Measurements from ENCODE around the gene CAPZB.
A peak's percentile ranks its signal among the peaks of the same experiment; 100 is the strongest.

Gene CAPZB

DNA sequence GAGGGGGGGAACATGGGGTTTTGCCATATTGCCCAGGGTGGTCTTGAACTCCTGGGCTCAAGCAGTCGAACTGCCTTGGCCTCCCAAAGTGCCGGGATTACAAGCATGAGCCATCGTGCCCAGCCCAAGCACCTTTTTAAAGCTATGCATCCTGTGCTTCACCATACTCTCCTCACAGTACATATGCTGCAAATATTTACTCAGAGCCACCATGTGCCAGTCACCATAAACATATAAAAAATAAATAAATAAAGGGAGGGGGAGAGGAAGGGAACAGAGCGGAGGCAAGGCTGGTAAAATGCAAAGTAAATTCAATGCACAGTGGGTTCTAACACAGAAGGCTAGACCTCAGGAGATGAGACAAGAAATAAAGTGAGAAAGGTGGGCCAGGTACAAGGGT is 64.7 kb downstream of the CAPZB start:
- H3K9me3 Mint-ChIP-seq, result no peaks in the 10 kb centered on the region
- no peaks in the 10 kb centered on the region for H3K27me3 Mint-ChIP-seq
- H3K4me3 Mint-ChIP-seq, result no peak overlapping the region
- H3K4me1 Mint-ChIP-seq, result peaks cover 89% of the 10 kb centered on the region
- ATAC-seq (no peak), DNase-seq (no peak)
- no peak overlapping the region for H3K27ac Mint-ChIP-seq

GRCh38 chr1:19419691-19420090 is 65.6 kb downstream of the CAPZB start:
- H3K27me3 Mint-ChIP-seq, result no peaks in the 10 kb centered on the region
- no peak overlapping the region for H3K4me3 Mint-ChIP-seq
- ATAC-seq (no peak), DNase-seq (no peak)
- H3K4me1 Mint-ChIP-seq, result peaks cover 89% of the 10 kb centered on the region
- peak overlapping the region in 1 of 2 donors; percentile 63 for H3K27ac Mint-ChIP-seq
- no peaks in the 10 kb centered on the region for H3K9me3 Mint-ChIP-seq

GRCh38 chr1:19418503-19418971 is 66.8 kb downstream of the CAPZB start:
- ATAC-seq, result no peak
- no peak for DNase-seq
- Mint-ChIP-seq H3K9me3 (no peaks in the 10 kb centered on the region), H3K4me3 (no peak overlapping the region), H3K4me1 (peaks cover 84% of the 10 kb centered on the region), H3K27me3 (no peaks in the 10 kb centered on the region), H3K27ac (peak overlapping the region in 1 of 2 donors; percentile 4)

DNA sequence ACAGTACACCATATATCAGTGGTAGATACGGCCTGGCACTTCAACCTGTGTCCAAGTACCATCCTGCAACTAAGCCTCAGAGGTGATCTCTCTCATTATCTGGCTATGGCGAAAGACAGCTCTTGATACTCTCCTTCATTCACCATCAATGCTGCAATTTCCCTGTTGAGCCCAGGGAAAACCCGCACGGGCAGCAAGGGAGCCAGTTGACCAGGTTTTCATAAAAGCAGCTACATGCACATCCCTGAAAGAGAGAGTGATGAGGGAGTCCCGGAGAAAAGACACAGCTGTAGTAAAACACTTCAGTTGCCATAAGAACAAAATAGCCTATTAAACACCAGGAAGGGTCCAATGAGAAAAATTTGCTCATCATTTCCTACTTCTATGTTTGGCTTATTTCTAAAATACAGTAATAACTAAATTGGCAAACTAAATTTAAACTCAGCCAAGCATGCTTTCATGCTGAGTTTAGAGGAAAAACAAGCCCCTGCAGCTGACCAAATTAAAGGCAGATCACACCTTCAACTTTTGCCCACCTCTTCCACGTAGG is 68.3 kb downstream of the CAPZB start:
- no peaks in the 10 kb centered on the region for H3K9me3 Mint-ChIP-seq
- peaks cover 75% of the 10 kb centered on the region for H3K4me1 Mint-ChIP-seq
- ATAC-seq, result no peak

DNA sequence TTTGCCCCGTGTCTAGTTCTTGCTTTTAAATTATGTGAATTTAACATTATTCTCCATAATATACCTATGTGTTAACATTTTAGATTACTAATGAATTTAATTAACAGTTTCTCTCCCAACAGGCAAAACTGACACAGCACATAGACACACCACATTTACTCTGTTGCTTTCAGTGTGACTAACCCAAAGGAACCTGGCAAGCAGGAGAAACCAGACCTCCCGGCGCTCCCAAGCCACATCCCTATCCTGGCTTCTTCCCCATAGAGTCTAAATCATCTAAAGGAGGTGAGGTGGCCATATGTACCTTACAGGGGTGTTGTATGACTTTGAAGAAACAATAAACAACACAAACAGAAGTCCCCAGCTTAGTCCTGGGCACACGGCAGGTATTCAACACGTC is 69.2 kb downstream of the CAPZB start:
- ATAC-seq (no peak), DNase-seq (no peak)
- no peaks in the 10 kb centered on the region for H3K9me3 Mint-ChIP-seq
- peak overlapping the region in 1 of 2 donors; percentile 74 for H3K27ac Mint-ChIP-seq
- H3K27me3 Mint-ChIP-seq, result no peaks in the 10 kb centered on the region
- peaks cover 74% of the 10 kb centered on the region for H3K4me1 Mint-ChIP-seq
- no peak overlapping the region for H3K4me3 Mint-ChIP-seq

More for the DNA sequence above, 68.3 kb downstream of the CAPZB start:
- DNase-seq, result no peak
- no peak overlapping the region for H3K4me3 Mint-ChIP-seq
- H3K27me3 Mint-ChIP-seq, result no peaks in the 10 kb centered on the region
- H3K27ac Mint-ChIP-seq, result peak overlapping the region in 1 of 2 donors; percentile 76

- no peak overlapping the region for H3K4me3 Mint-ChIP-seq
- no peak for ATAC-seq
- H3K27me3 Mint-ChIP-seq, result no peaks in the 10 kb centered on the region
- H3K4me1 Mint-ChIP-seq, result peaks cover 78% of the 10 kb centered on the region
- H3K9me3 Mint-ChIP-seq, result no peaks in the 10 kb centered on the region
- peak overlapping the region in 1 of 2 donors; percentile 80 for H3K27ac Mint-ChIP-seq
- DNase-seq, result no peak
Measured at GRCh38 chr1:19414515-19415121, 70.7 kb downstream of the CAPZB start.

DNA sequence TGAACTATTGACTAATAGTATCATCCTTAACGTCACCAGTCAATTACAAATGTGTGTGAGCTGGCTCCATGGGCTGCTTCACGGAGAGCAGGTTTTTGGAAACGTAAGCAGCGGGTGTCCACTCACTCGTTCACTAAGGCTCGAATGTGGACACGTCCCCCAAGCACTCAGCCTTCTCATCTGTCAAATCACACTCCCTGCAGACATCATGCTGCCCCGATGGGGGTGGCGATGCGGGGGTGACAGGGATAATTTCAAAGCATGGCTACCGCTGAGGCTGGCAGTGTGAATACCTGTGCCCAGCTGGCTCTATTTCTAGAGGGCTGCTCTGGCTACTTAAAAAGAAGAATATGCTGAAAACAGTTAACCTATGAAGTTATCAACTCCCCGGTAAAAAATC is 71.3 kb downstream of the CAPZB start:
- Mint-ChIP-seq H3K4me1 (peaks cover 79% of the 10 kb centered on the region), H3K9me3 (no peaks in the 10 kb centered on the region), H3K27ac (peak overlapping the region in 1 of 2 donors; percentile 80), H3K4me3 (no peak overlapping the region), H3K27me3 (no peaks in the 10 kb centered on the region)
- ATAC-seq (no peak), DNase-seq (no peak)

GRCh38 chr1:19412654-19413053 is 72.7 kb downstream of the CAPZB start:
- H3K27ac Mint-ChIP-seq, result no peak overlapping the region
- no peak overlapping the region for H3K4me3 Mint-ChIP-seq
- no peaks in the 10 kb centered on the region for H3K27me3 Mint-ChIP-seq
- no peak for DNase-seq
- H3K4me1 Mint-ChIP-seq, result peaks cover 77% of the 10 kb centered on the region
- H3K9me3 Mint-ChIP-seq, result no peaks in the 10 kb centered on the region
- ATAC-seq, result no peak

GRCh38 chr1:19411612-19412011 is 73.7 kb downstream of the CAPZB start:
- no peak overlapping the region for H3K27ac Mint-ChIP-seq
- ATAC-seq (no peak), DNase-seq (no peak)
- H3K4me3 Mint-ChIP-seq, result no peak overlapping the region
- no peaks in the 10 kb centered on the region for H3K9me3 Mint-ChIP-seq
- peaks cover 77% of the 10 kb centered on the region for H3K4me1 Mint-ChIP-seq
- no peaks in the 10 kb centered on the region for H3K27me3 Mint-ChIP-seq

- no peak for DNase-seq
- no peaks in the 10 kb centered on the region for H3K9me3 Mint-ChIP-seq
- peak overlapping the region in 1 of 2 donors; percentile 30 for H3K27ac Mint-ChIP-seq
- no peak overlapping the region for H3K4me3 Mint-ChIP-seq
- H3K4me1 Mint-ChIP-seq, result peaks cover 80% of the 10 kb centered on the region
- H3K27me3 Mint-ChIP-seq, result no peaks in the 10 kb centered on the region
- no peak for ATAC-seq
Measured at GRCh38 chr1:19410393-19410792, 74.9 kb downstream of the CAPZB start.

GRCh38 chr1:19409477-19410341 is 75.6 kb downstream of the CAPZB start:
- Mint-ChIP-seq H3K27ac (peak overlapping the region in 1 of 2 donors; percentile 46), H3K4me1 (peaks cover 80% of the 10 kb centered on the region), H3K27me3 (no peaks in the 10 kb centered on the region), H3K9me3 (no peaks in the 10 kb centered on the region), H3K4me3 (no peak overlapping the region)
- ATAC-seq, result no peak
- no peak for DNase-seq

DNA sequence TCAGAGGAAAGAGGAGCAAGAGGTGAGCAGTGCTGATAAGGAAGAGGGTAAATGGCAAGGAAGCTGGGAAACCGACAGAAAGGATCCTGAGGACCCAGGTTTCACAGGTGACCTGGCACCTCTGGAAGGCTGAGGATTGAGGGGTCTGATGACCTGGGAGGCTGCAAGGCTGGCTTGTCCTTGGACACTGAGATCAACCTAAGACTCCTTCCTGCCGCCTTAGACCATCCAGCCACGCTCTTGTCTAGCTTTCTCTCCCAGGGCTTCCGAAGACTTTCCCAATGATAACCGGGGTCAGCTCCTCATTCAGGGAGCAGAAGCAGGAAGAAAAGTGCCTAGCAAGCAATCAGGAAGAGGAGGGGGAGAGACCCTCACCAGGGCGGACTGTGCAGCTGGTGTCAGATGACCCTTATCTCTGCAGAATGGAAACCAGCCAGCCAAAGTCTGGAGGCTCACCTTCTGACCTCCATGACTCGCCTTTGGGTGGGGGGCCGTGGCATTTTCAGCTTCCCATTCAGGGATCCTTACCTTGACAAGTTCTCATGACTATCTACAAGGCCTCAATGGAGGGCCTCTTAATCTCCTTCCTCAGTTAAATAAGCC is 77.7 kb downstream of the CAPZB start:
- ATAC-seq, result no peak
- Mint-ChIP-seq H3K27me3 (no peaks in the 10 kb centered on the region), H3K27ac (no peak overlapping the region), H3K9me3 (no peaks in the 10 kb centered on the region), H3K4me3 (no peak overlapping the region), H3K4me1 (peaks cover 86% of the 10 kb centered on the region)
- DNase-seq, result no peak

- Mint-ChIP-seq H3K27me3 (no peaks in the 10 kb centered on the region), H3K9me3 (no peaks in the 10 kb centered on the region), H3K4me3 (no peak overlapping the region), H3K4me1 (peaks cover 89% of the 10 kb centered on the region), H3K27ac (no peak overlapping the region)
- no peak for ATAC-seq
- DNase-seq, result no peak
Measured at GRCh38 chr1:19406680-19407079, 78.7 kb downstream of the CAPZB start.

- H3K4me3 Mint-ChIP-seq, result no peak overlapping the region
- no peaks in the 10 kb centered on the region for H3K9me3 Mint-ChIP-seq
- no peaks in the 10 kb centered on the region for H3K27me3 Mint-ChIP-seq
- ATAC-seq (peak; percentile 33), DNase-seq (no peak)
- H3K27ac Mint-ChIP-seq, result peak overlapping the region in 1 of 2 donors; percentile 36
- H3K4me1 Mint-ChIP-seq, result peaks cover 89% of the 10 kb centered on the region
Measured at GRCh38 chr1:19405761-19406487, 79.4 kb downstream of the CAPZB start.

GRCh38 chr1:19405195-19405760 is 80.1 kb downstream of the CAPZB start:
- no peak overlapping the region for H3K4me3 Mint-ChIP-seq
- H3K9me3 Mint-ChIP-seq, result no peaks in the 10 kb centered on the region
- ATAC-seq (no peak), DNase-seq (no peak)
- H3K4me1 Mint-ChIP-seq, result peaks cover 91% of the 10 kb centered on the region
- peak overlapping the region in 1 of 2 donors; percentile 65 for H3K27ac Mint-ChIP-seq
- H3K27me3 Mint-ChIP-seq, result no peaks in the 10 kb centered on the region
